ENCODE data around the gene RHOB.

DNA sequence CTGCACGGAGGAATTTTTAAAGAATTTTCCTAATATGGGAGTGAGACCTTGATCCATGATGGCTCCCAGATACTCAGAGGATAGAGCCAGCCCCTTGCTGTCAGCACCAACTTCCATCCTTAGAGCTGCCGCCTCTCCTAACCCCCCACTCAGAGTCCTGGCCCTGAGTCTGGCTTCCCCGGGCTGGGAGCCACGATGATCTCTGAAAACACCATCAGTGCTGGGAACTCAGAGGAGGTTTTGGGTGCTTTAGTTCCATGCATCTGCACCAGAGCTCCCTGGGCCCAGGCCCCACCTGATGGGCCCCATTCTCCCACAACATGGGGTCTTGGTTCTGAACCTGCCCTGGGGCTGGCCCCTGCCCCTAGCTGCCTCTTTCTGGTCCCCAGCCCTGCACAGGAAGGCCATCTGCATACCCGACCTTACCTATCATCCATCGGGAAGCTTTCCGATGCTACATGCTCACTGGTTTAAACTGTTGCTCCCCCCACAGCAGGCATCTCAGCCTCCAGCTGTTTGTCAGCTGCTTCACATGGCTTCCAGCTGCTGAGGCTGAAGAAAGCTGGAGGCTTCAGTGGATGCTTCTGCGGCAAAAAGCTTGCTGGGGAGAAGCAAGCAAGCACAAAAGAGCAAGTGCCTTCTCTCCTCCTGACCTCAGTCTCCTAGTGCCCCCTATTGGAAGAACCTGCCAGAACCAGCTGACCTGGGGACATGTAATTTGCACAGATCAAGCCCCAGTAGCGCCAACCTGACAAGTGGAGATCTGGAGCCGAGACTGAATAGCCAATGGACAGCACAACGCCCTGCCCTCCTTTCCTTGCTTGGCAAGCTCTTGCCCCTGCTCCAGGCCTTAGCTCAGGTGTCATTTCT, 24.2 kb upstream of the RHOB start:
- TF ChIP-seq, protein P1, sequence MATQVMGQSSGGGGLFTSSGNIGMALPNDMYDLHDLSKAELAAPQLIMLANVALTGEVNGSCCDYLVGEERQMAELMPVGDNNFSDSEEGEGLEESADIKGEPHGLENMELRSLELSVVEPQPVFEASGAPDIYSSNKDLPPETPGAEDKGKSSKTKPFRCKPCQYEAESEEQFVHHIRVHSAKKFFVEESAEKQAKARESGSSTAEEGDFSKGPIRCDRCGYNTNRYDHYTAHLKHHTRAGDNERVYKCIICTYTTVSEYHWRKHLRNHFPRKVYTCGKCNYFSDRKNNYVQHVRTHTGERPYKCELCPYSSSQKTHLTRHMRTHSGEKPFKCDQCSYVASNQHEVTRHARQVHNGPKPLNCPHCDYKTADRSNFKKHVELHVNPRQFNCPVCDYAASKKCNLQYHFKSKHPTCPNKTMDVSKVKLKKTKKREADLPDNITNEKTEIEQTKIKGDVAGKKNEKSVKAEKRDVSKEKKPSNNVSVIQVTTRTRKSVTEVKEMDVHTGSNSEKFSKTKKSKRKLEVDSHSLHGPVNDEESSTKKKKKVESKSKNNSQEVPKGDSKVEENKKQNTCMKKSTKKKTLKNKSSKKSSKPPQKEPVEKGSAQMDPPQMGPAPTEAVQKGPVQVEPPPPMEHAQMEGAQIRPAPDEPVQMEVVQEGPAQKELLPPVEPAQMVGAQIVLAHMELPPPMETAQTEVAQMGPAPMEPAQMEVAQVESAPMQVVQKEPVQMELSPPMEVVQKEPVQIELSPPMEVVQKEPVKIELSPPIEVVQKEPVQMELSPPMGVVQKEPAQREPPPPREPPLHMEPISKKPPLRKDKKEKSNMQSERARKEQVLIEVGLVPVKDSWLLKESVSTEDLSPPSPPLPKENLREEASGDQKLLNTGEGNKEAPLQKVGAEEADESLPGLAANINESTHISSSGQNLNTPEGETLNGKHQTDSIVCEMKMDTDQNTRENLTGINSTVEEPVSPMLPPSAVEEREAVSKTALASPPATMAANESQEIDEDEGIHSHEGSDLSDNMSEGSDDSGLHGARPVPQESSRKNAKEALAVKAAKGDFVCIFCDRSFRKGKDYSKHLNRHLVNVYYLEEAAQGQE (IDR thresholded peaks at IDR 0.05; ENCODE audit: insufficient read depth in 1 of 2, low read depth in 2 of 2, low read length in 1 of 2): no peak
- TF ChIP-seq TCF7L2 (IDR thresholded peaks at IDR 0.05; ENCODE audit: low read depth, low read length): no peak
- TF ChIP-seq, protein P2, sequence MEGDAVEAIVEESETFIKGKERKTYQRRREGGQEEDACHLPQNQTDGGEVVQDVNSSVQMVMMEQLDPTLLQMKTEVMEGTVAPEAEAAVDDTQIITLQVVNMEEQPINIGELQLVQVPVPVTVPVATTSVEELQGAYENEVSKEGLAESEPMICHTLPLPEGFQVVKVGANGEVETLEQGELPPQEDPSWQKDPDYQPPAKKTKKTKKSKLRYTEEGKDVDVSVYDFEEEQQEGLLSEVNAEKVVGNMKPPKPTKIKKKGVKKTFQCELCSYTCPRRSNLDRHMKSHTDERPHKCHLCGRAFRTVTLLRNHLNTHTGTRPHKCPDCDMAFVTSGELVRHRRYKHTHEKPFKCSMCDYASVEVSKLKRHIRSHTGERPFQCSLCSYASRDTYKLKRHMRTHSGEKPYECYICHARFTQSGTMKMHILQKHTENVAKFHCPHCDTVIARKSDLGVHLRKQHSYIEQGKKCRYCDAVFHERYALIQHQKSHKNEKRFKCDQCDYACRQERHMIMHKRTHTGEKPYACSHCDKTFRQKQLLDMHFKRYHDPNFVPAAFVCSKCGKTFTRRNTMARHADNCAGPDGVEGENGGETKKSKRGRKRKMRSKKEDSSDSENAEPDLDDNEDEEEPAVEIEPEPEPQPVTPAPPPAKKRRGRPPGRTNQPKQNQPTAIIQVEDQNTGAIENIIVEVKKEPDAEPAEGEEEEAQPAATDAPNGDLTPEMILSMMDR (IDR thresholded peaks at IDR 0.05): no peak

Data from Panc1 (cell line).